ENCODE results near the gene TMBIM1.

The TMBIM1 gene
- long read RNA-seq, transcript TMBIM1-201 (12 exons, 2,371 nt) = major isoform, 273 of 308 reads
- long read RNA-seq, partial matches to known transcripts = 8 of 308 reads
- long read RNA-seq, other reads (novel, unspliced or antisense) = 22 of 308 reads

- TF ChIP-seq CTCF (IDR thresholded peaks at IDR 0.05; ENCODE audit: insufficient read depth, low read length) = peak; percentile 5
- TF ChIP-seq POLR2AphosphoS5 (IDR thresholded peaks at IDR 0.05; ENCODE audit: low read depth) = 0 out of 2 replicates have a peak, but pooled peaks have one; percentile 15
- TF ChIP-seq SPI1 (IDR thresholded peaks at IDR 0.05; ENCODE audit: borderline replicate concordance, low read depth) = no peak
- Histone ChIP-seq H3K4me3 (replicated peaks; ENCODE audit: insufficient read depth, low read length) (peak within 1 kb of the TSS; percentile 56), H3K27me3 (ENCODE audit: insufficient read depth, poor library complexity, severe bottlenecking) (no peaks in the 10 kb centered on the region), H3K27ac (replicated peaks) (peak within 1 kb of the TSS; percentile 77)
- peak in 1 of 2 experiments; percentile 61 for DNase-seq (ENCODE audit: low read depth in 1 of 2, low spot score in 1 of 2)
These were observed at the start of gene TMBIM1 for GRCh38 chr2:218292048-218293014. TMBIM1 (minus strand) TSS chr2:218292503; CDS start chr2:218282141, 10,362 bp downstream.

GRCh38 chr2:218341381-218341780 lies 49.1 kb upstream of the TMBIM1 start:
- H3K27ac ChIP-seq (replicated peaks) = no peak overlapping the region

GRCh38 chr2:218340656-218341055 lies 48.4 kb upstream of the TMBIM1 start:
- no peak overlapping the region for H3K27ac ChIP-seq (replicated peaks)
- H3K27me3 ChIP-seq (ENCODE audit: insufficient read depth, poor library complexity, severe bottlenecking) = no peaks in the 10 kb centered on the region
- H3K4me3 ChIP-seq (replicated peaks; ENCODE audit: insufficient read depth, low read length) = no peak overlapping the region
- no peak for DNase-seq (ENCODE audit: low read depth in 1 of 2, low spot score in 1 of 2)
- TF ChIP-seq SPI1 (IDR thresholded peaks at IDR 0.05; ENCODE audit: borderline replicate concordance, low read depth) (no peak), POLR2AphosphoS5 (IDR thresholded peaks at IDR 0.05; ENCODE audit: low read depth) (no peak), GABPA (IDR thresholded peaks at IDR 0.05; ENCODE audit: low read depth) (no peak)

More at GRCh38 chr2:218341381-218341780, 49.1 kb upstream of the TMBIM1 start:
- TF ChIP-seq GABPA (IDR thresholded peaks at IDR 0.05; ENCODE audit: low read depth) = no peak
- TF ChIP-seq CTCF (IDR thresholded peaks at IDR 0.05; ENCODE audit: insufficient read depth, low read length) = no peak
- TF ChIP-seq SPI1 (IDR thresholded peaks at IDR 0.05; ENCODE audit: borderline replicate concordance, low read depth) = no peak
- TF ChIP-seq REST (IDR thresholded peaks at IDR 0.05; ENCODE audit: insufficient replicate concordance, low read depth) = no peak
- TF ChIP-seq POLR2AphosphoS5 (IDR thresholded peaks at IDR 0.05; ENCODE audit: low read depth) = no peak
- H3K4me3 ChIP-seq (replicated peaks; ENCODE audit: insufficient read depth, low read length) = no peak overlapping the region
- DNase-seq (ENCODE audit: low read depth in 1 of 2, low spot score in 1 of 2) = no peak
- H3K27me3 ChIP-seq (ENCODE audit: insufficient read depth, poor library complexity, severe bottlenecking) = no peaks in the 10 kb centered on the region

- DNase-seq (ENCODE audit: low read depth in 1 of 2, low spot score in 1 of 2) = no peak
- TF ChIP-seq REST (IDR thresholded peaks at IDR 0.05; ENCODE audit: insufficient replicate concordance, low read depth) (no peak), SPI1 (IDR thresholded peaks at IDR 0.05; ENCODE audit: borderline replicate concordance, low read depth) (no peak), CTCF (IDR thresholded peaks at IDR 0.05; ENCODE audit: insufficient read depth, low read length) (no peak), GABPA (IDR thresholded peaks at IDR 0.05; ENCODE audit: low read depth) (no peak), POLR2AphosphoS5 (IDR thresholded peaks at IDR 0.05; ENCODE audit: low read depth) (no peak)
- Histone ChIP-seq H3K4me3 (replicated peaks; ENCODE audit: insufficient read depth, low read length) (no peak overlapping the region), H3K27ac (replicated peaks) (peak overlapping the region; percentile 97), H3K27me3 (ENCODE audit: insufficient read depth, poor library complexity, severe bottlenecking) (no peaks in the 10 kb centered on the region)
These were observed 42.2 kb upstream of the TMBIM1 start for GRCh38 chr2:218334531-218334930.

All from HL-60 (cell line).